HG03354 (cell line): Measurements from ENCODE around the gene BACH2.
"Not testable (repeated sequence)": the region's sequence is repeated elsewhere in the genome, so short reads cannot be mapped to it uniquely, and the experiment has no call there.

Experiments
- ATAC-seq: cut with Tn5 transposase; IDR thresholded peaks from one replicate; pipeline ENCODE4 v1.9.1; 2021; ENCODE audit warnings: mild to moderate bottlenecking; ENCODE audit not compliant: unreplicated experiment, poor library complexity, severe bottlenecking

Gene BACH2

DNA sequence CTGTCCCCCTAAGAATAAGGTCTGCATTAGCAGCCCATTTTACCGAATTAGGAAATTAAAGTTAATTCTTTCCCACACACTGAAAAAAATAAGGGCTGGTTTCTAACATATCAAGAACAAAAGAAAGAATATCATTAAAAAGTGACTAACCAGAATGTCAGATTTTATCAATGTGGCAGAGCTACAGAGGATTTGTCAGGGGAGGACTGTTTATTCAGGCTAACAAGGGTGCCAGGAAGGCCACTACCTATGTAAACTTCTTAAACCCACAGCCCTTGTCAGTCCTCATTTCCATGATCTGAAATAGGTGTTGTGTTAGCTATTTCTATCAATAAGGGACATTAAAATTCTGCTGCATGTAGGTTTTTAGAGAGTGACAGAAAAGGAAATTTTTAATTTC lies 76.4 kb downstream of the BACH2 start:
- no peak for ATAC-seq

DNA sequence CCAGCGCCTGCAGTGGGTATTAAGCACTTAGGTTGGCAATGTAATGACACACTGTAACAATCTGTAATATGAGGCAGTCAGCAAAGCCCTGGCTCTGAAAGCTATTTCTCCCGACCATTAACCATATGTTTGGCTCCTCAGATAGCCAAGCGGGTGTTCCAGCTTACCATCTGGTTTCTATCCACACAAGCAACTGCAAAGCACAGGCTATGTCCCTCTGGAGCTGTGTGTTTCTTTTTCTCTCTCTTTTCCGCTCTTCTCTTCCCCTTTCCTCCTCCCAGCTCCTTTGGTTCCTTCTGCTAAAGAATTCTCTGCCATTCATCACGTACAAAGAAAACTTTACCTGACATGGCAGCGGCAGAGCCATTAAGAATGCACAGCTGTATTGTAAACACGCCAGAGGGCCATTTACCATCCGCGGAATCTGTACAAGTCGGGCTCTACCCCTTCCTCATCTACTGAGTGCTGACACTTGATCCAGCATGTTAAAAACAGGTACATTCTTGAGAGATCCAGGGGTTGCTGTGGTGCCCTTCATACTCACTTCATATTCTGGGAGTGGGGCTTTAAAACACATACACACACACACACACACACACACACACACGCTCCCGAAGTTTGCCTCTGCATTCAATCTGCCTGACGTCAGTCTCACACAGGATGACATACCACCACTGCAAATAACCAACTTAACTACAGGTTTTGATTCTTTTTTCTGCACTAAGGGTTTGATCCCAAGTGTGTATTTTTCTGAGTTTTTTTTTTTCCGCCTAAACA lies 77.2 kb downstream of the BACH2 start:
- ATAC-seq = no peak

DNA sequence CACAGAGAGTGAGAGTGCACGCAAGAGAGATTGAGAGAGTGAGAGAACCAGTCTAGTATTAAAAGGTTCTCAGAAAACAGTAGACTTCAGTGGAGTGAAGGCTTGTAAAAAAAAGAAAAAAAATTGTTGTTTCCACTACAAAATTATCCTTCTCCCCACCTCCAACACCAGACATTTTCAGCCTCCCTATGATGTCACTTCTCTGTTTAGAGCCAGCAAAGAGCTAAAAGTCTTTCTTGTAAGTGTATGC lies 77.8 kb downstream of the BACH2 start:
- no peak for ATAC-seq

DNA sequence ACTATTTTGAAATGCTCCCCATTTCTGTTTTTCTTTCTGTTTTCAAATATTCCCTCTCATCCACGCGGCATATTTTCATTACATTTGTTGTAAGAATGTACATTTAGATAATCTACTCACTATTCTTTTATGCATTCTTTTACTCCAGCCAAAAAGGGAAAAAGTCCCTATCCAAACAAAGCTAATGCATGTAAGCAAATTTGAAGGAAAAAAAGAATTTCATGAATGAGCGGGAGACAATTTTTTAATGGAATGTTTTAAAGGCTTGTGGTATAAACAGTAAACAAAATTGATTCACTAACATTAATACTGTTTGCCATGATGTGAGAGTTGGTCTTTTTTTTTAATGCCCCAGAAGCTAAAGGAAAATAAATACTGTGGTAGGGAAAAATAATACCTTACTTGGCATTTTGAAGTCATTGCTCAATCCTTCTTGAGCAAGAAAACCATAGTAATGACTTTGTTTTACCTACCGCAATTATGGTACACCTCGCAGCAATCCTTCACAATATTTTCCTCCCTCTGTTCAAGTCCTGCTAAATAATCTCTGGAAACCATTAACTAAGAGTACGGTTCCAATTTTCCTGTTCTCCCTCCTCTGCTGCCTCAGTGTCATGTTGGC lies 79.0 kb downstream of the BACH2 start:
- no peak for ATAC-seq

DNA sequence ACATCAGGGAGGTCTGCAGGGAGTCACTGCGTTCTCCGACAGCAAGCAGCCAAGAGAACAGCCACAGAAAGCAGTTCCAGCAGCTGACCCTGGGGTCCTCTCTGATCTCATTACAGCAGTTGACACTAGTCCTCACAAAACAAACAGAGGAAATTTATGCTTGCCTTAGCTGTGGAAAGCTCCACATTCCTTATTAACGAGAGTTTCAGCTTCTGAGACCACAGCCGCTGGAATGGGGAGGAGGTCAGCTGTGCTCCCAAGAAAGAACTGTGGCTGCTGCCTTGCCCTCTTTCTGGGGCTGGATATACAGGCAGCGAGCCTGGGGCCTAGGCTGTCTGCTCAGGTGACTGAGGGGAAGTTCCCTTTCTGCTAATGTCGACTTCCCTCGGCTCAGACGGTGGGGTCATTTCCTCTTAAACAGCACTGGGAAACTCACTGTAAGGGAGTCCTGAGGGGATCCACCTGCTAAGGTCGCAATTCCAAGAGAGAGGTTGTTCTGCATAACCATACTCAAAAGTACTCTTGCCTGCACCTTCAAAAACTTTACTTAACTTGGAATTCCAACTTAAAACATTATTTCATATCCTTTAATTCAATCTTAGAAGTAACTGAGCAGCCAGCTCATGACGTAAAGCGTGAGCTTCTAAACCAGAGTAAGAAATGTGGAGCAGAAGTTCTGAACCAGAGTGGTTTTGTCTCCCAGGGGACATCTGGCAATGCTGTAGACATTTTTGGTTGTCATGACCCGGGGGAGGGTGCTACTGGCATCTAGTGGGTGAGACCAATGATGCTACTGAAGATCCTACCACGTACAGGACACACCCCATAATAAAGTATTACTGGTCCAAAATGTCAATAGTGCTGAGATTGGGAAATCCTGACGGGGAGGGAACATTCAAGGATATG lies 80.3 kb downstream of the BACH2 start:
- peak; percentile 74 for ATAC-seq

DNA sequence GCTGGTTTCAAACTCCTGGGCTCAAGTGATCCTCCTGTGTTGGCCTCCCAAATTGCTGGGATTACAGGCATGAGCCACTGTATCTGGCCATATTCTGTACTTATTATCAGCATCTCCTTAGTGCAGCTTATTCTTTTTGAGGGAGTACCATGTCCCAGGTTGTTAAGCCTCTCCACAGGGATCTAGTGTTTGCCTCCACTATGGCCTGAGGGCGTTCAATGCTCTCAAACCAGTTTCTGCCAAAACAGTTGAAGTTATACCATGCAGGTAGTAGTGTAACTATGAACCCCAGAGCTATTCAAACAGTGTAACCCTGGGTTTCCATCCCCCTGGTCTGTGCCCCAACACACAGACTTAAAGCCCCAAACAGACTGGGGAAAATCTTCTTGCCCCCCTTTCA lies 81.7 kb downstream of the BACH2 start:
- ATAC-seq = no peak

DNA sequence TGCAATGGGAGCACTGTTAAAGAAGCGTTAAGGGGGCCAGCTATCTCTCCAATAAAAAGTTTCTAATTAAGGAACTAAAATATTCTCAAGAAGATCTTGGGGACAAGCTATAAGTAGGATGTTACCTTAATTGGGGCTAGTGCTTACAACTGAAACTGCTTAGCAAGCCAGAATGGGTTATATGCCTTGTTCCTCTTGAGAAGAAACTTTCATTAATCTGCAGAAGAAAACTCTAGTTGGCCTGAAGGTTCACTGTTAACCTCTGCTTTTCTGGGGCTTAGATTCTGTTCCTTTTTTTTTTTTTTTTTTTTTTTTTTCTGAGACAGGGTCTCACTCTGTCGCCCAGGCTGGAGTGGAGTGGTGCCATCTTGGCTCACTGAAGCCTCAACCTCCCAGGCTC lies 82.2 kb downstream of the BACH2 start:
- no peak for ATAC-seq

DNA sequence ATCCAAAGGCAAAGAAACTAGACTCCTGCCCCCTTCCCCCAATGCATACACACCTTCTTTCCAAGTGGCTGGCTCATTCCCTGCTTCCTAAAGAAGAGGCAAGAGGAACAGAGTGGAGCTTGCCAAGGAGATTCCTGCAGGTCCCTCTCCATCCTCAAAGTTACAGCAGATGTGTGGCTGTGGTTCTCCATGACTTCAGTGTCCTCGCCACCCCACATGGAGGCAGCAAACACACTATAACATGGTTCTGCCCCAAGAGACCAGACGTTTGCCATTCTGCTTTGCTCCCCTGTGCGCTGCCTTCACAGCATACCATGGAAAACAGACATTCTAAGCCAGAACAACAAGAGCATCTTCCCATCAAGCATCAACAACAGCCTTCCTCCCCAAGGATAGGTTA lies 84.4 kb downstream of the BACH2 start:
- no peak for ATAC-seq

DNA sequence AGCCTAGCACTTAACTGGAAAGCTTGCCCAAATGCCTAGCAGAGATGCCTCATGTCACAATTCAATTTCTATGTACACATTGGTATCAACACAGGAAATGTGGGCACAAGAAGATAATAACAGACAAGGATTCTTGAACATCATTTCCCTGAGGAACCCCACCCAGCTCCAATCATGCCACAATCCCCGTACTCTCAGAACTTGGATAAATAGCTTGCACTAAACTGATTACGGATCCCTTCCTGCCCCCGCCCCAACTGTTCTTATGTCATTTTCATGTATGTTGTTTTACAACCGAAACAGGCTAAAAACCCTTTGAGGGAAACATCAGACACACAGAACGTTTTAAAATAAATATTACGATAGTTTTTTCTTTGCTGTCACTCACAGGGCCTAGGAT lies 87.1 kb downstream of the BACH2 start:
- ATAC-seq = no peak

DNA sequence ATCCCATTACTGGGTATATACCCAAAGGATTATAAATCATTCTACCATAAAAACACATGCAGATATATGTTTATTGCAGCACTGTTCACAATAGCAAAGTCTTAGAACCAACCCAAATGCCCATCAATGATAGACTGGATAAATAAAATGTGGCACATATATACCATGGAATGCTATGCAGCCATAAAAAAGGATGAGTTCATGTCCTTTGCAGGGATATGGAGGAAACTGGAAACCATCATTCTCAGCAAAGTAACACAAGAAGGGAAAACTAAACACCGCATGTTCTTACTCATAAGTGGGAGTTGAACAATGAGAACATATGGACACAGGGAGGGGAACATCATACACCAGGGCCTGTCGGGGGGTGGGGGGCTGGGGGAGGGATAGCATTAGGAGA lies 88.0 kb downstream of the BACH2 start:
- not testable (repeated sequence) for ATAC-seq

DNA sequence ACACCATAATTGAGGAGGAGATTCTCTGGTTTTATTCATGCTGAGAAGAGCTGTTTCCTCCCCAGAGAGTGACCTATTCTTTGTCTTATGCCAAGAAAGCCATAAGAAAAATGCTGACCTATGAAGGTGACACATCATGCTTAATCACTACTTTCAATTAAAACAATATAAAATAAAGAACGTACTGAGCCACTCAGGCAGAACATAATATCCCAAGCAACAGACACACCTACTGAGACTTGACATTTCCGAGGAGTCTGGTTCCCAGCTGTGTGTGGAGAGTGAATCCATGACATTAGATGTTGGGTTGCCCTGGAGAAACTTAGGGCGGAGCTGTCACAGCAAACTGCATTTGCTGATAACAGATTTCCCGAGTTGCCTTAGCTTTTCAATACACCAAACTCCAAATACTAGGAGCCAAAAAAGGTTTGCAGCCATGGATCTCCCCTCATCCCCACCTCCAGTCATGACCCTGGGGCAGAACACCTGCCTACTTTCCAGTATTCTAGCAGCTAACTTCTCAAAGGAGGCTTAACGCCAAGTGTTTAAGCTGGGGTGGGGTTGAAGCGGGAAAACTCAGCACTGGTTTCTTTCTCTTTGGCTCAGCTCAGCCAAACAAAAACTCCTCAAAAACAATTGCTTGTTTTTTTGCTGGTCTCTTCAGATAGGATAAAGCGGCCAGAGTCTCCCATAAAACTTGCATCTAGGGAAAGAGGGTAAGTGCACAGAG lies 92.2 kb downstream of the BACH2 start:
- no peak for ATAC-seq

DNA sequence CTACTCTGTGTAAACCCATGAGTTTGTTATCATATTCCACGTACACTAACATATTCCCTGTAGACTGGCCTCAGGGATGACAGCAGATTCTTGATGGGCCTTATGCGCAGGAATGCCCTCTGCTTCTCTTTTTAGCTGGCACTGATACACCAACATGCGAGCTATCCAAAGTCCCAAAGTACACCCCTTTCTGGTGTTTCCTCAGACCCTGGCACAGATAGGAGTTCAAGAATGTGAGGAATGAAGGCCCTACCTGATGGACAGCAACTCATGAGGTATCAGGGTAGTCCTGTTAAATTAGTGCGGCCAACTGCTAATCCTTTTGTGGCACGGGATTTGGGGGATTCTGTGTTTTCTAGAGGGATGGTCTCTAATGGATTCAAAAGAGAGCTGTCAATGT lies 93.0 kb downstream of the BACH2 start:
- ATAC-seq = no peak

DNA sequence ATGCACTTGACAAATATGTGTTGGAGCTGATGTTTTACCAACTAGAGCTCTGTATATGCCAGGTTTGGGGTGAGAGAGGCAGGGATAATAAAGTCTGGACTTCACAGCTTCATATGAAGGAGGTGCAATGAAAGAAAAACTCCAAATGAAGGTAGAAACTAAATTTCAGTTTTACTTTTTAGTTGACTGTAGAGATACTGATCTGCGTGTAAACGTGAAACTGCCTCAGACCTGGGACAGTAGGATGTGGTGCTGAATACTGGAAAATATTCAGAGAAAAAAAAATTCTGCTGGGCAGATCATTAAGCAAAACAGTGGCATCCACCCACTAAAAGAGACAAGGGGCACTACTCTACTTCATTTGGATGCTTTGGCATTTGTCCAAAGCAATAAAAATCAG lies 94.5 kb downstream of the BACH2 start:
- ATAC-seq = no peak

DNA sequence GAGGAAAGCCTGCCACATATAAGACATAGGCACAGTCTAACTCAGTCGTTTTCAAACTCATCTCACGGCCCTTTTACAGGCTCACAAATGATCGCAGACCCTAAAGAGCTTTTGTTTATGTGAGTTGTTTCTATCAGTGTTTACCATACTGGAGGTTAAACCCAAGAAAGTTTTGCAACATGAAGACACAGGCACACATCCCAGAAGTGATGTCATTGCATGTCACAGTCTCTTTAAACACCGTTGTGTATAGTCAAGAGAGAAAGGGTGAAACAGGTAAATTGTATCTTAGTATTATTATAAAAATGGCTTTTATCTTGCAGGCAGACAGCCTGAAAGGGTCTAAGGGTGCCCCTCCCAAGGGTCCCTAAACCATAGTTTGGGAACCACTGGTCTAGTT lies 96.7 kb downstream of the BACH2 start:
- ATAC-seq = no peak

DNA sequence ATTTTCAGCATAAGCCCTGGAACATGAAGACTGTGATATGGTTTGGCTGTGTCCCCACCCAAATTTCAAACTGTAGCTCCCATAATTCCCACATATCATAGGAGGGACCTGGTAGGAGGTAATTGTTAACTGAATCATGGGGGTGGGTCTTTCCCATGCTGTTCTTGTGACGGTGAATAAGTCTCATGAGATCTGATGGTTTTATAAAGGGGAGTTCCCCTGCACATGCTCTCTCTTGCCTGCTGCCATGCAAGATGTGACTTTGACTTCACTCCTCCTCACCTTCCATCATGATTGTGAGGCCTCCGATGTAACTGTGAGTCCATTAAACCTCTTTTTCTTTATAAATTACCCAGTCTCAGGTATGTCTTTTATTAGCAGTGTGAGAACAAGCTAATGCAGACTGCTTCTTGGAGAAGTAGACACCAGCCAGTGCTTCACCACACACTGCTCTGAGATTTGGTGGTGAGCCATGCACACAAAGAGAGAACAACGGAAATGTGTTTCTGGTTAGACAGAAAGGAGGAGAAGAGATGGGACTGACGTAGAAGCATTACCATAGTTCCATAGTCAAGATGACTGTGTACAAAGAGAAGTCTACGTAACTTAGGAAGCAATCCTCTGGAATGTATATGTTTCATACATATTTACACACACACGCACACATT lies 97.8 kb downstream of the BACH2 start:
- no peak for ATAC-seq

DNA sequence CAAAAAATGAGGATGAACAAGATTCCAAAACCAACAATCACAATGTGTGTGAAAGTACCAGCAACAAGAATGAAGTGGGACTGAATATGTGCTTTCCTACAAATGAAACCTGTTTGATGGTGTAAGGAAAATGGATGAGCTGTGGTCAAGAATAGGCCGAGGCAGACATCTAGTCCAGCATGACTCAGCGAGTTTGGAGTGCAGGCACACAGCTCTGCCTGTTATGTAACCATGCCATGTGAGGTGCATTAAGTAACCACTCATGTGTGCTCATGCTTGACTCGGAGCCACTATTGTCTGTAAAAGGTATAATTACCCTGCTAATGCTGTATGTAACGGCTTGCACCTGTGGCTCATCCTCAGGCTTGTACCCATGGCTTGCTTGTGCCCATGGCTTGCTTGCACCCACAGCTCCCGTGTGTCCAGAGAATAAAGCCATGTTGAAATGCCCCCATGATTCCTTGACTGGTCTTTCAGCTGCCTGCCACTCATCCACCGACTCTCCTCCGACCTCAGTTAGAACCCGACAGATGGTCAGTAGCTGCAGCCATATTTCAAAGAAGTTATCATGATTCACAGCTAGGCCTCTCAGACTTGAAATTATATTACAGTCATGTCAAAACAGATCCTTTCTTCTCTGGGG lies 98.7 kb downstream of the BACH2 start:
- ATAC-seq = no peak

DNA sequence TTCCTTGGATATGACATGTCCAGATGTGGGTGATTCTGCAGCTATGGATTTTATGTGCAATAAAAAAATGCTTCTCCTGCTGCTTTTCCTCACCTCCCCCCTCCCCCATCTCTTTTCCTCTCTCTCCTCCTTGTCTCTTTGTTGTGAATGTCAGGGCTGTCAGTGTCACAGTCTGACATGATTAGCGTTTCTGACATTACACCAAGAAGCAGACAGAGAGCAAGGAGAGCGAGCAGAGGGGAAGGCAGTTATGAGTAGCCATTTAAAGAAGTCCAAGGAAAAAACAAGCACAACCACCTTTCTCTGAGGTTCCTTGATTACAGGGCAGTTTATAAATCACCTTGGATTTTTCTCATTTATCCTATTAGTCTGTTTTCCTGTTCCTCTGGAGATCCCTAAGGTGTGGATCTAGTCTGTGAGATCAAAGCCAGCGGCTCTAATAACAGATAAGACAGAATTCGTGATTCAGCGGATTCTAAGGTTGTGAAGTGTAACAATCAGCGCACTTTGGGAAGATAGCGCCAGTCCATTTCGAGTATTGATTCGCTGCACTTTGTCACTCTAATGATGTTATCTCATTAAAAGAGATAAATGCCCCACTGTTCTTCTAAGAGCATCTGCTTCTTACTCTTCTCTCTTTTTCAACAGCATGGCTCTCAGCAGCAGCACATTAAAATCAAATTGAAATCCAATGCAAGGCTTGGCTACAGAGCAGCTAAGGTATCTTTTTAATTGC lies 101.4 kb downstream of the BACH2 start:
- ATAC-seq = no peak

DNA sequence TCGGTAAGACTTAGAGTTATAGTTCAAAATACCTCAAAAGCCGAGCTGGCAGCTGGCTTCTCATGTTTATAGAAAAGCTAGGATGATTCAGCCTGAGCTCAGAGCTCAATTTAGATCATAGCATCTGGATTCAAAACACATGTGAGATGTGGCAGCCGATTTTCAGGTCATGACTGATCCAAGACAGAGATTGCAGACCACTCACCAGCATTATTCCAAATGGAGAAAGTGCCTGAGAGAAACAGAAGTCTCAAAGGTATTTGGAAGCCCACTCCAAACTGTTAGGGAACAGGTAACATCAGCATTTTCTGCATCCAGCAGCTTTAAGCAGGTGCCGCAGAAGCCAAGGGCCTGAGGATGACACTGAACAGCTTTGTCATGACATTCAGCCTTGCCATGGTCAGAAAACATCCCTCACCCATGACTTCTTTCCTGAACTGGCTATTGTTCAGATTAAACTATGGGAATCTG lies 102.2 kb downstream of the BACH2 start:
- no peak for ATAC-seq

DNA sequence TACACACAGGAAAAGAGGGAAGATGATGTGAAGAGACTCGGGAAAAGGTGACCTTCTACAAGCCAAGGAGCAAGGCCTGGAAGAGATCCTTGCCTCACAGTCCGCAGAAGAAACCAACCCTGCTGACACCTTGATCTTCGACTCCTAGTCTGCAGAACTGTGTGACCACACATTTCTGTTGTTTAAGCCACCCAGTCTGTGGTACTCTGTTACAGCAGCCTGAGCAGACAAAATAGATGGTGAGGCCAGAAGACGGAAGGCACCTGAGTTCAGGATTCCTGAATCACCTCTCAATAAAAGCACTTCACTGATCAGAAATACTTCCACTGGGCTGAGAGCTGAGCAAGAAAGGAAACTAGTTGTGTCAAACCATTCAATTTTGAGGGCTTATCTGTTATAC lies 103.3 kb downstream of the BACH2 start:
- no peak for ATAC-seq
